GM21619 (cell line): ENCODE results near the gene TRMT10C.
"Not testable (repeated sequence)": the region's sequence is repeated elsewhere in the genome, so short reads cannot be mapped to it uniquely, and the experiment has no call there.

Experiments
- ATAC-seq: cut with Tn5 transposase; IDR thresholded peaks from one replicate; pipeline ENCODE4 v1.9.1; 2021; ENCODE audit not compliant: unreplicated experiment

Gene TRMT10C

DNA sequence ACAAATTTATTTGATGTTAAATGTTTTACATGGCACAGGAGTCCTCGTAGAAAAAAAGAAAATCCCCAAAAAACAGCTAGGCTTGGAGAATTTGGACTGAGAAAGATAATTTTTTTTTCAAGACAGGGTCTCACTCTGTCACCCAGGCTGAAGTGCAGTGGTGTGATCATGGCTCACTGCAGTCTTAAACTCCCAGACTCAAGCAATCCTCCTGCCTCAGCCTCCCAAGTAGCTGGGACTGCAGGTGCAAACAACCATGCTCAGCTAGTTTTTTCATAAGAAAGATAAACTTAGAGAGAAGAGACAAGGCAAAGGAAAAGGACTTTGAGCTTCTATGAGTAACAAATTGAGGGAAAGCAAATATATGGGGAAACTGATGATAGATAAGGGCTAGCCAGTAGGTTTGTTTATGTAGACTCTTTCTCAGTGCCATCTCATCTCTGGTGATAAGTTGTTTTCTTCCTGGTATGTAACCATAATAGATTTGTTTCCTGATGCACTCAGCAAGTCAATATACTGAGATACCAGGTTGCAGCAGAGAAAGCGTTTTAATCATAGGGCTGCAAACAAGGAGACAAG, 13.1 kb upstream of the TRMT10C start:
- no peak for ATAC-seq

GRCh38 chr3:101549473-101549872, 12.2 kb upstream of the TRMT10C start:
- ATAC-seq = no peak

DNA sequence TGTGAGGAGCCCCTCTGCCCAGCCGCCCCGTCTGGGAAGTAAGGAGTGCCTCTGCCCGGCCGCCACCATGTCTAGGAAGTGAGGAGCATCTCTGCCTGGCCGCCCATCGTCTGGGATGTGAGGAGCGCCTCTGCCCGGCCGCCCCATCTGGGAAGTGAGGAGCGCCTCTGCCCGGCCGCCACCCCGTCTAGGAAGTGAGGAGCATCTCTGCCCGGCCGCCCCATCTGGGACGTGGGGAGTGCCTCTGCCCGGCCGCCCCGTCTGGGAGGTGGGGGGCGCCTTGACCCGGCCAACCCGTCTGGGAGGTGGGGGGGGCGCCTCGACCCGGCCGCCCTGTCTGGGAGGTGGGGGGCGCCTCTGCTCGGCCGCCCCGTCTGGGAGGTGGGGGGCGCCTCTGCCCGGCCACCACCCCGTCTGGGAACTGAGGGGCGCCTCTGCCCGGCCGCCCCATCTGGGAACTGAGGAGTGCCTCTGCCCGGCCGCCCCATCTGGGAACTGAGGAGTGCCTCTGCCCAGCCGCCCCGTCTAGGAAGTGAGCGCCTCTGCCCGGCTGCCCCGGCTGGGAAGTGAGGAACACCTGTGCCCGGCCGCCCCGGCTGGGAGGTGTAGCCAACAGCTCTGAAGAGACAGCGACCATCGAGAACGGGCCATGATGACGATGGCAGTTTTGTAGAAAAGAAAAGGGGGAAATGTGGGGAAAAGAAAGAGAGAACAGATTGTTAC, 10.1 kb upstream of the TRMT10C start:
- ATAC-seq = not testable (repeated sequence)

DNA sequence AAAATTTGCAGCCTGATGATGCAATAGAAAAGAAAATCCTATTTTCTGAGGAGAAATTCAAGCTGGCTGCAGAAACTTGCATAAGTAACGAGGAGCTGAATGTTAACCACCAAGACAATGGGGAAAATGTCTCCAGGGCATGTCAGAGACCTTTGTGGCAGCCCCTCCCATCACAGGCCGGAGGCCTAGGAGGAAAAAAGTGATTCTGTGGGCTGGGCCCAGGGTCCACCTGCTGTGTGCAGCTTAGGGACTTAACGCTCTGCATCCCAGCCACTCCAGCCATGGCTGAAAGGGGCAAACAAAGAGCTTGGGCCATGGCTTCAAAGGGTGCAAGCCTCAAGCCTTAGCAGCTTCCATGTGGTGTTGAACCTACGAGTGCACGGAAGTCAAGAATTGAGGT, 8.3 kb upstream of the TRMT10C start:
- ATAC-seq = not testable (repeated sequence)

- ATAC-seq = no peak
Measured at GRCh38 chr3:101556064-101556463, 5.6 kb upstream of the TRMT10C start.

GRCh38 chr3:101567528-101568317, 6.1 kb downstream of the TRMT10C start:
- ATAC-seq = no peak

GRCh38 chr3:101571028-101571895, 9.6 kb downstream of the TRMT10C start:
- no peak for ATAC-seq

DNA sequence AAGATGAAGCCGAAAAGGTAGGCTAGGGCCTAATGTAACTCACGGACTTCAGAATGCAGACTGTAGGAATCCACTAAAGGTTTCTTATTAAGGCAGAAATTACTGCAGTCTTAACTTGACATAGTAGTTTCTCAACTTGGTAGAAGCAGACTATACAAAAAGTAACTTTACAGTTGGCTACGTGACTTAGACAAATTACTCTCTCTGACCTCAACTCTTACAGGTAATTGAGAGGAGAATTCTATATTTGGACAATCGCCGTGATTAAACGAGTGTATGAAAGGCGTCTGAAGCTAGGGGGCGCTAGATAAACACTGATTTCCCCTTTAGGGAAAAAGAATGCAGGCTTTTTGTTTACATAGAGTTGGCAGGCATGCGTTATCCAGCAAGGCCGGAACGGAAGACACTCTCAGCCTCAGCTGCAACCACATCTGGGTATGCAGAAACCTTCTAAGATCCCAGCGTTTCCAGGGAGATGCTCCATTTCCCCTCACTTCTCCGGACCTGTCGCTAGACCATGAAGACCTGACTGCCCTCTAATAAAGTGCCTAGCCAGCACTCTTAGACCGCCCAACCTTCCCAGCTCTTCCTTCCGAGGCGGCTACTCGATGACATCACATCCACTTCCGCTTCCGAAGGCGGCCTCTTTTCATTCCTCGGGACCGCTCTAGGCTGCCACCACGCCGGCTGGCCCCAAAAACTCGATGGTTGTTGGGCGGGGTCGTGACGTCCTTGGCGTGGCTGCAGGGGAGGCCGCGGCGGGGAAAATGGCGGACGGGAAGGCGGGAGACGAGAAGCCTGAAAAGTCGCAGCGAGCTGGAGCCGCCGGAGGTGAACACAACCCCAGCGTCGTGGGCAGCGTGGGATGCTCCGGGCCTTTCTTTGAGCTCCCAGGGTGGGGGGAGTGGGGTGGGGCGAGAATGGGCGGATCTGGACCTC, 12.1 kb downstream of the TRMT10C start, which contains the start of gene PCNP:
Gene PCNP, plus strand, starts transcription at position 732 of the 939 bp plus-strand sequence. Its CDS starts 36 bp downstream, at position 768.
- ATAC-seq = peak; percentile 83

GRCh38 chr3:101574388-101575112, 12.9 kb downstream of the TRMT10C start:
- ATAC-seq = peak; percentile 37

DNA sequence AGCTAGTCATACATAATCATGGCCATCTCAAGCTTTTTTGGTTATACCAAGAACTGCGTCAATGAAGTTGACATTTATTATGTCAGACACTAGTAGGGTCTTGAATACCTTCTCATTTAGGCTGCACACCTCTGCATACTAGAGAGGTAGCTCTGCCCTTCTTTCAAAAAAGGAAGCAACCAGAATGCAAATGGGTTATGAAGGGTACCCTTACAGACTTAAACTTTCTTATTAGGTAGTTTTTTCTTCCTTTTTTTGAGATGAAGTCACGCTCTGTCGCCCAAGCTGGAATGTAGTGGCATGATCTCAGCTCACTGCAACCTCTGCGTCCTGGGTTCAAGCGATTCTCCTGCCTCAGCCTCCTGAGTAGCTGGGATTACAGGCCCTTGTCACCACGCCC, 15.6 kb downstream of the TRMT10C start:
- ATAC-seq = no peak

- ATAC-seq = no peak
Measured at GRCh38 chr3:101588616-101589015, 26.9 kb downstream of the TRMT10C start.

DNA sequence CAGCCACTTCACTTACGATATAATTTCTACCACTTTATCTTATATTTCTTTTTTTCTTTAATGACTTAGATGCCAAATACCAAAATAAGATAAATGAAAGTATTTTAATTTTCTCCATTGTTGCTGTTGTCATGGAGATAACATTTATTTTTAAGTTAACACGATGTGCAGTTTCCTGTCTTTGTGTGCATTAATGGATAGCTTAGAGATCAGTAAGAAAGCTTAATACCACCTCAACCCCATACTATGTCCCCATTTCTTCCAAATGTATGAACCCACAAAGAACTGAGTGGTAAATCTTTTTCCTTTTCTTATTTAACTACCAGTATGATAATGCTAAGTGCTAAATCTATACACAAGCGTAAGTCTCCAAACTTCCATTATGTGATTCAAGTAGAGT, 29.4 kb downstream of the TRMT10C start:
- ATAC-seq = no peak

- no peak for ATAC-seq
Measured at GRCh38 chr3:101602731-101603130, 41.1 kb downstream of the TRMT10C start.

- ATAC-seq = no peak
Measured at GRCh38 chr3:101603184-101603583, 41.5 kb downstream of the TRMT10C start.

GRCh38 chr3:101605398-101605797, 43.7 kb downstream of the TRMT10C start:
- ATAC-seq = not testable (repeated sequence)

DNA sequence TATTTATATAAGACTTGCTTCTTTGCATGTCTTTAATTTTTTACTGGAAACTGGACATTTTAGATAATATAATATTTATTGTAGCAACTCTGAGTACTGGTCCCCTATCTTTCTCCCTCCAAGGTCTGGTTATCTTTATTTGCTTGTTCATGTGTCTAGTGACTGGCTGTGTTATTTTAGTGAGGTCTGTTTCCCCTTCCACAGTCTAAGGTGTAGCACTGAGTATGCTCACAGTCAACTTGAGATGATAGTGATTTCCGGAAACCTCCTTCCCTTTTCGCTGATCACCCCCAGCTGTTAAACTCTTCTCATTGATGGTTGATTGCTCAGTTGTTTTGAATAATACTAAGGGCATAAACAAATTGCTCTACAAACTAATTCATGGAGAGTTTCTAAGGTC, 49.4 kb downstream of the TRMT10C start:
- ATAC-seq = no peak

DNA sequence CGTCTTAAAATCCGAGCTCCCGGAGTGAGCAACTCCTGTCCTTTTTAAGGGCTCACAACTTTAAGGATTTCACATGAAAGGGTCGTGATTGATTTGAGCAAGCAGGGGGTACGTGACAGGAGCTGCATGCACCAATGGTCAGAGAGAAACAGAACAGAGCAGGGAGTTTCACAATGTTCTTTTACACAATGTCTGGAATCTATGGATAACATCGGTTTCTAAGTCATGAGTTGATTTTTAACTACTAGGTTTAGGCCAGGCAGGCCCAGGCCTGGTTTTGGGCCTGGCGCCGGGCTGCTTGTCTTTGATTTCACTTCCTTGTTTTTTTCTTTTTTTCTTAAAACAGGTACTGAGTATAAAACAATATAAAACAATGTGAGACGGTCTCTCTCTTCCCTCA, 51.3 kb downstream of the TRMT10C start:
- ATAC-seq = not testable (repeated sequence)

DNA sequence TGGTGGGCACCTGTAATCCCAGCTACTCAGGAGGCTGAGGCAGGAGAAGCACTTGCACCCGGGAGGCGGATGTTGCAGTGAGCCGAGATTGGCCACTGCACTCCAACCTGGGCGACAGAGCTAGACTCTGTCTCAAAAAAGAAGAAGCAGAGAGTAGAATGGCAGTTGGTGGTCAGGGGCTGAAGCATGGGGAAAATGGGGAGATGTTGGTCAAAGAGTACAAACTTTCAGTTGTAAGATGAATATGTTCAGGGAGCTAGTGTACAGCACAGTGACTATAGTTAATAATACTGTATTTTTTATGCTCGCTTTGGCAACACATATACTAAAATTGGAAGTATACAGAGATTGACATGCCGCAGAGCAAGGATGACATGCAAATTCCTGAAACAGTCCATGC, 53.9 kb downstream of the TRMT10C start:
- no peak for ATAC-seq
